ENCODE measurements around the gene RGS9. TPM values are rescaled to one million over a fixed set of nuclear protein-coding genes. Genes with fewer than 3 reads are reported as not detected.

Gene RGS9
- polyA plus RNA-seq, 4 donors, result 2.4 to 4.7 (median 3.7) TPM

- H3K9me3 ChIP-seq (ENCODE audit: control insufficient read depth in 2 of 2, insufficient read depth in 1 of 2, low read depth in 1 of 2, low read length in 1 of 2), result no peaks in the 10 kb centered on the region
- H3K27me3 ChIP-seq (ENCODE audit: control insufficient read depth in 3 of 3, insufficient read depth in 3 of 3, low read length in 3 of 3), result no peaks in the 10 kb centered on the region
- H3K27ac ChIP-seq (ENCODE audit: low read depth in 1 of 3, low read length in 2 of 3), result no peak overlapping the region
- no peaks in the 10 kb centered on the region for H3K36me3 ChIP-seq (ENCODE audit: control insufficient read depth in 3 of 3, insufficient read depth in 2 of 3, low read depth in 1 of 3, low read length in 3 of 3)
- no peak overlapping the region for H3K4me3 ChIP-seq (ENCODE audit: low read depth in 1 of 3, low read length in 3 of 3)
- FAIRE-seq (no peak), DNase-seq (peak in 1 of 2 donors; percentile 31)
- no peaks in the 10 kb centered on the region for H3K4me1 ChIP-seq (ENCODE audit: control insufficient read depth in 3 of 3, insufficient read depth in 2 of 3, low read depth in 1 of 3, low read length in 2 of 3)
- WGBS, 3 donors, result 86 to 89% (median 87%) methylated on average over 9 of the region's 9 CpGs
Measured at GRCh38 chr17:65194670-65195334, 57.6 kb downstream of the RGS9 start.

- FAIRE-seq (no peak), DNase-seq (no peak)
- H3K27me3 ChIP-seq (ENCODE audit: control insufficient read depth in 3 of 3, insufficient read depth in 3 of 3, low read length in 3 of 3), result no peaks in the 10 kb centered on the region
- H3K9me3 ChIP-seq (ENCODE audit: control insufficient read depth in 2 of 2, insufficient read depth in 1 of 2, low read depth in 1 of 2, low read length in 1 of 2), result no peaks in the 10 kb centered on the region
- 71 to 86% (median 78%) methylated on average over 7 of the region's 7 CpGs for WGBS, 3 donors
- H3K36me3 ChIP-seq (ENCODE audit: control insufficient read depth in 3 of 3, insufficient read depth in 2 of 3, low read depth in 1 of 3, low read length in 3 of 3), result no peaks in the 10 kb centered on the region
- no peaks in the 10 kb centered on the region for H3K4me1 ChIP-seq (ENCODE audit: control insufficient read depth in 3 of 3, insufficient read depth in 2 of 3, low read depth in 1 of 3, low read length in 2 of 3)
- H3K4me3 ChIP-seq (ENCODE audit: low read depth in 1 of 3, low read length in 3 of 3), result no peak overlapping the region
- no peak overlapping the region for H3K27ac ChIP-seq (ENCODE audit: low read depth in 1 of 3, low read length in 2 of 3)
Measured at GRCh38 chr17:65195716-65196115, 58.5 kb downstream of the RGS9 start.

GRCh38 chr17:65196617-65197016 is 59.4 kb downstream of the RGS9 start:
- no peaks in the 10 kb centered on the region for H3K36me3 ChIP-seq (ENCODE audit: control insufficient read depth in 3 of 3, insufficient read depth in 2 of 3, low read depth in 1 of 3, low read length in 3 of 3)
- no peaks in the 10 kb centered on the region for H3K4me1 ChIP-seq (ENCODE audit: control insufficient read depth in 3 of 3, insufficient read depth in 2 of 3, low read depth in 1 of 3, low read length in 2 of 3)
- 54 to 69% (median 59%) methylated on average over 5 of the region's 5 CpGs for WGBS, 3 donors
- no peak overlapping the region for H3K27ac ChIP-seq (ENCODE audit: low read depth in 1 of 3, low read length in 2 of 3)
- no peaks in the 10 kb centered on the region for H3K9me3 ChIP-seq (ENCODE audit: control insufficient read depth in 2 of 2, insufficient read depth in 1 of 2, low read depth in 1 of 2, low read length in 1 of 2)
- peaks cover 0 to 3% (median 0%) of the 10 kb centered on the region in 3 donors for H3K27me3 ChIP-seq (ENCODE audit: control insufficient read depth in 3 of 3, insufficient read depth in 3 of 3, low read length in 3 of 3)
- FAIRE-seq, result no peak
- H3K4me3 ChIP-seq (ENCODE audit: low read depth in 1 of 3, low read length in 3 of 3), result no peak overlapping the region
- no peak for DNase-seq

- 71 to 77% (median 76%) methylated on average over 5 of the region's 5 CpGs for WGBS, 3 donors
- no peak for FAIRE-seq
- H3K27me3 ChIP-seq (ENCODE audit: control insufficient read depth in 3 of 3, insufficient read depth in 3 of 3, low read length in 3 of 3), result peaks cover 0 to 3% (median 0%) of the 10 kb centered on the region in 3 donors
- DNase-seq, result no peak
- H3K4me3 ChIP-seq (ENCODE audit: low read depth in 1 of 3, low read length in 3 of 3), result no peak overlapping the region
- no peak overlapping the region for H3K27ac ChIP-seq (ENCODE audit: low read depth in 1 of 3, low read length in 2 of 3)
- no peaks in the 10 kb centered on the region for H3K9me3 ChIP-seq (ENCODE audit: control insufficient read depth in 2 of 2, insufficient read depth in 1 of 2, low read depth in 1 of 2, low read length in 1 of 2)
- H3K36me3 ChIP-seq (ENCODE audit: control insufficient read depth in 3 of 3, insufficient read depth in 2 of 3, low read depth in 1 of 3, low read length in 3 of 3), result no peaks in the 10 kb centered on the region
- H3K4me1 ChIP-seq (ENCODE audit: control insufficient read depth in 3 of 3, insufficient read depth in 2 of 3, low read depth in 1 of 3, low read length in 2 of 3), result no peaks in the 10 kb centered on the region
Measured at GRCh38 chr17:65197201-65197600, 60.0 kb downstream of the RGS9 start.

- DNase-seq (peak; percentile 60 to 64), FAIRE-seq (peak; percentile 64)
- Histone ChIP-seq H3K9me3 (ENCODE audit: control insufficient read depth in 2 of 2, insufficient read depth in 1 of 2, low read depth in 1 of 2, low read length in 1 of 2) (no peaks in the 10 kb centered on the region), H3K36me3 (ENCODE audit: control insufficient read depth in 3 of 3, insufficient read depth in 2 of 3, low read depth in 1 of 3, low read length in 3 of 3) (no peaks in the 10 kb centered on the region), H3K27ac (ENCODE audit: low read depth in 1 of 3, low read length in 2 of 3) (no peak overlapping the region), H3K27me3 (ENCODE audit: control insufficient read depth in 3 of 3, insufficient read depth in 3 of 3, low read length in 3 of 3) (peaks cover 0 to 6% (median 0%) of the 10 kb centered on the region in 3 donors), H3K4me3 (ENCODE audit: low read depth in 1 of 3, low read length in 3 of 3) (no peak overlapping the region), H3K4me1 (ENCODE audit: control insufficient read depth in 3 of 3, insufficient read depth in 2 of 3, low read depth in 1 of 3, low read length in 2 of 3) (no peaks in the 10 kb centered on the region)
- 15 to 21% (median 20%) methylated on average over 7 of the region's 7 CpGs for WGBS, 3 donors
Measured at GRCh38 chr17:65198653-65199382, 61.6 kb downstream of the RGS9 start.

GRCh38 chr17:65201331-65201730 is 64.2 kb downstream of the RGS9 start:
- H3K4me3 ChIP-seq (ENCODE audit: low read depth in 1 of 3, low read length in 3 of 3), result no peak overlapping the region
- WGBS, 3 donors, result 83 to 86% (median 86%) methylated on average over 10 of the region's 10 CpGs
- no peak for FAIRE-seq
- DNase-seq, result no peak
- no peaks in the 10 kb centered on the region for H3K9me3 ChIP-seq (ENCODE audit: control insufficient read depth in 2 of 2, insufficient read depth in 1 of 2, low read depth in 1 of 2, low read length in 1 of 2)
- no peak overlapping the region for H3K27ac ChIP-seq (ENCODE audit: low read depth in 1 of 3, low read length in 2 of 3)
- no peaks in the 10 kb centered on the region for H3K4me1 ChIP-seq (ENCODE audit: control insufficient read depth in 3 of 3, insufficient read depth in 2 of 3, low read depth in 1 of 3, low read length in 2 of 3)
- H3K36me3 ChIP-seq (ENCODE audit: control insufficient read depth in 3 of 3, insufficient read depth in 2 of 3, low read depth in 1 of 3, low read length in 3 of 3), result no peaks in the 10 kb centered on the region
- peaks cover 0 to 6% (median 0%) of the 10 kb centered on the region in 3 donors for H3K27me3 ChIP-seq (ENCODE audit: control insufficient read depth in 3 of 3, insufficient read depth in 3 of 3, low read length in 3 of 3)

- 73 to 77% (median 74%) methylated on average over 9 of the region's 9 CpGs for WGBS, 3 donors
- FAIRE-seq (no peak), DNase-seq (peak in 1 of 2 donors; percentile 24)
- H3K36me3 ChIP-seq (ENCODE audit: control insufficient read depth in 3 of 3, insufficient read depth in 2 of 3, low read depth in 1 of 3, low read length in 3 of 3), result no peaks in the 10 kb centered on the region
- H3K4me3 ChIP-seq (ENCODE audit: low read depth in 1 of 3, low read length in 3 of 3), result no peak overlapping the region
- H3K4me1 ChIP-seq (ENCODE audit: control insufficient read depth in 3 of 3, insufficient read depth in 2 of 3, low read depth in 1 of 3, low read length in 2 of 3), result no peaks in the 10 kb centered on the region
- H3K27ac ChIP-seq (ENCODE audit: low read depth in 1 of 3, low read length in 2 of 3), result no peak overlapping the region
- no peaks in the 10 kb centered on the region for H3K9me3 ChIP-seq (ENCODE audit: control insufficient read depth in 2 of 2, insufficient read depth in 1 of 2, low read depth in 1 of 2, low read length in 1 of 2)
- H3K27me3 ChIP-seq (ENCODE audit: control insufficient read depth in 3 of 3, insufficient read depth in 3 of 3, low read length in 3 of 3), result peaks cover 0 to 8% (median 0%) of the 10 kb centered on the region in 3 donors
Measured at GRCh38 chr17:65202844-65203571, 65.8 kb downstream of the RGS9 start.

GRCh38 chr17:65204001-65204400 is 66.8 kb downstream of the RGS9 start:
- WGBS, 3 donors, result 91 to 95% (median 93%) methylated on average over 13 of the region's 13 CpGs
- Histone ChIP-seq H3K4me1 (ENCODE audit: control insufficient read depth in 3 of 3, insufficient read depth in 2 of 3, low read depth in 1 of 3, low read length in 2 of 3) (no peaks in the 10 kb centered on the region), H3K9me3 (ENCODE audit: control insufficient read depth in 2 of 2, insufficient read depth in 1 of 2, low read depth in 1 of 2, low read length in 1 of 2) (no peaks in the 10 kb centered on the region), H3K4me3 (ENCODE audit: low read depth in 1 of 3, low read length in 3 of 3) (no peak overlapping the region), H3K27ac (ENCODE audit: low read depth in 1 of 3, low read length in 2 of 3) (no peak overlapping the region), H3K27me3 (ENCODE audit: control insufficient read depth in 3 of 3, insufficient read depth in 3 of 3, low read length in 3 of 3) (peaks cover 0 to 8% (median 0%) of the 10 kb centered on the region in 3 donors), H3K36me3 (ENCODE audit: control insufficient read depth in 3 of 3, insufficient read depth in 2 of 3, low read depth in 1 of 3, low read length in 3 of 3) (no peaks in the 10 kb centered on the region)
- FAIRE-seq, result no peak
- DNase-seq, result no peak

Data from small intestine (tissue), 7 donors.